ENCODE measurements around the gene MTFR1L. TPM values are rescaled to one million over a fixed set of nuclear protein-coding genes. Genes with fewer than 3 reads are reported as not detected.

MTFR1L gene
- total RNA-seq, 1 experiment from 2014 or later, result 49.9 TPM

GRCh38 chr1:25809283-25809926, 10.3 kb upstream of the MTFR1L start:
- Histone ChIP-seq H3K27ac (no peak overlapping the region), H3K4me3 (no peak overlapping the region), H3K36me3 (peaks cover 4% of the 10 kb centered on the region), H3K27me3 (no peaks in the 10 kb centered on the region), H3K4me1 (peaks cover 2% of the 10 kb centered on the region; the same call in 1 of the 2 replicates), H3K9me3 (replicated peaks) (no peaks in the 10 kb centered on the region)
- DNase-seq, result no peak

GRCh38 chr1:25809929-25810328, 9.8 kb upstream of the MTFR1L start:
- no peaks in the 10 kb centered on the region for H3K9me3 ChIP-seq (replicated peaks)
- H3K4me1 ChIP-seq, result peaks cover 6% of the 10 kb centered on the region; the same call in 1 of the 2 replicates
- peak in 1 of 2 experiments; percentile 43 for DNase-seq
- H3K4me3 ChIP-seq, result no peak overlapping the region
- H3K27me3 ChIP-seq, result no peaks in the 10 kb centered on the region
- H3K36me3 ChIP-seq, result peaks cover 4% of the 10 kb centered on the region
- H3K27ac ChIP-seq, result no peak overlapping the region

- Histone ChIP-seq H3K27me3 (no peaks in the 10 kb centered on the region), H3K4me3 (no peak overlapping the region), H3K36me3 (peaks cover 4% of the 10 kb centered on the region), H3K9me3 (replicated peaks) (no peaks in the 10 kb centered on the region), H3K27ac (no peak overlapping the region), H3K4me1 (peaks cover 6% of the 10 kb centered on the region; the same call in 1 of the 2 replicates)
- DNase-seq, result peak; percentile 77 to 82
Observed at GRCh38 chr1:25810341-25811299, 9.1 kb upstream of the MTFR1L start.

- Histone ChIP-seq H3K4me1 (peaks cover 6% of the 10 kb centered on the region; the same call in 1 of the 2 replicates), H3K36me3 (peaks cover 5% of the 10 kb centered on the region), H3K9me3 (replicated peaks) (no peaks in the 10 kb centered on the region), H3K4me3 (no peak overlapping the region), H3K27me3 (no peaks in the 10 kb centered on the region), H3K27ac (no peak overlapping the region)
- DNase-seq, result no peak
Observed at GRCh38 chr1:25811384-25812082, 8.2 kb upstream of the MTFR1L start.

GRCh38 chr1:25813071-25813733, 6.6 kb upstream of the MTFR1L start:
- peaks cover 5% of the 10 kb centered on the region for H3K36me3 ChIP-seq
- DNase-seq, result no peak
- H3K4me1 ChIP-seq, result peaks cover 7% of the 10 kb centered on the region; the same call in 1 of the 2 replicates
- H3K27me3 ChIP-seq, result no peaks in the 10 kb centered on the region
- H3K9me3 ChIP-seq (replicated peaks), result no peaks in the 10 kb centered on the region
- H3K27ac ChIP-seq, result no peak overlapping the region
- no peak overlapping the region for H3K4me3 ChIP-seq

GRCh38 chr1:25813734-25814471, 5.9 kb upstream of the MTFR1L start:
- Histone ChIP-seq H3K36me3 (peaks cover 5% of the 10 kb centered on the region), H3K9me3 (replicated peaks) (no peaks in the 10 kb centered on the region), H3K4me1 (peaks cover 14% of the 10 kb centered on the region), H3K27ac (no peak overlapping the region), H3K27me3 (no peaks in the 10 kb centered on the region), H3K4me3 (no peak overlapping the region)
- DNase-seq, result no peak

GRCh38 chr1:25814549-25815087, 5.1 kb upstream of the MTFR1L start:
- no peaks in the 10 kb centered on the region for H3K27me3 ChIP-seq
- H3K4me1 ChIP-seq, result peaks cover 16% of the 10 kb centered on the region
- DNase-seq, result peak in 1 of 2 experiments; percentile 55
- H3K36me3 ChIP-seq, result peaks cover 5% of the 10 kb centered on the region
- no peaks in the 10 kb centered on the region for H3K9me3 ChIP-seq (replicated peaks)
- H3K27ac ChIP-seq, result no peak overlapping the region
- no peak overlapping the region for H3K4me3 ChIP-seq

GRCh38 chr1:25815208-25816111, 4.3 kb upstream of the MTFR1L start:
- Histone ChIP-seq H3K27me3 (no peaks in the 10 kb centered on the region), H3K4me1 (peaks cover 16% of the 10 kb centered on the region), H3K36me3 (peaks cover 5% of the 10 kb centered on the region), H3K27ac (no peak overlapping the region), H3K4me3 (no peak overlapping the region), H3K9me3 (replicated peaks) (no peaks in the 10 kb centered on the region)
- DNase-seq, result no peak

GRCh38 chr1:25816112-25816718, 3.5 kb upstream of the MTFR1L start:
- DNase-seq, result no peak
- H3K9me3 ChIP-seq (replicated peaks), result no peaks in the 10 kb centered on the region
- peaks cover 4% of the 10 kb centered on the region for H3K36me3 ChIP-seq
- no peak overlapping the region for H3K27ac ChIP-seq
- H3K4me3 ChIP-seq, result no peak overlapping the region
- H3K4me1 ChIP-seq, result peaks cover 16% of the 10 kb centered on the region
- H3K27me3 ChIP-seq, result no peaks in the 10 kb centered on the region

- Histone ChIP-seq H3K4me1 (peaks cover 16% of the 10 kb centered on the region), H3K27me3 (no peaks in the 10 kb centered on the region), H3K27ac (no peak overlapping the region), H3K9me3 (replicated peaks) (no peaks in the 10 kb centered on the region), H3K36me3 (peaks cover 2% of the 10 kb centered on the region), H3K4me3 (no peak overlapping the region)
- DNase-seq, result no peak
Observed at GRCh38 chr1:25817840-25818501, 1.8 kb upstream of the MTFR1L start.

GRCh38 chr1:25818569-25818968, 1.2 kb upstream of the MTFR1L start:
- Histone ChIP-seq H3K4me3 (peak overlapping the region; percentile 80), H3K36me3 (peaks cover 2% of the 10 kb centered on the region), H3K9me3 (replicated peaks) (no peaks in the 10 kb centered on the region), H3K4me1 (peaks cover 16% of the 10 kb centered on the region), H3K27me3 (no peaks in the 10 kb centered on the region), H3K27ac (no peak overlapping the region; the same call in 1 of the 2 replicates)
- no peak for DNase-seq

All from SJCRH30 (cell line).